B cell (primary cell): Measurements from ENCODE around the gene INHBB. TPM values are rescaled to one million over a fixed set of nuclear protein-coding genes. Genes with fewer than 3 reads are reported as not detected.

Experiments
- ATAC-seq: fragments of 200-7000 bp; cut with Tn5 transposase; one replicate; pipeline ENCODE4 v1.10.0; 2021; ENCODE audit warnings: low read depth, mild to moderate bottlenecking, moderate number of reproducible peaks, moderate library complexity
- CTCF ChIA-PET: fragments of 350-600 bp; sonication (Branson Sonifier 250); formaldehyde crosslinking; loops from one replicate; lab custom pipeline; 2021; ENCODE audit warnings: antibody characterized with exemption, inconsistent platforms; lab: Charles Lee
- POLR2A ChIA-PET: fragments of 350-600 bp; sonication (Branson Sonifier 250); formaldehyde crosslinking; loops from one replicate; lab custom pipeline; 2021; ENCODE audit warnings: antibody characterized with exemption; lab: Charles Lee
- DNase-seq: peaks from one replicate; pipeline ENCODE4 v3.0.0; 2013
- H2AFZ ChIP-seq: 2 replicates; pipeline ENCODE4 v1.6.1; 2012; ENCODE audit warnings: mild to moderate bottlenecking, low read depth, low read length; ENCODE audit not compliant: insufficient read depth, poor library complexity, severe bottlenecking
- H3K27ac ChIP-seq, 2 donors: 1 replicate in 1 of 2; 2 replicates in 1 of 2; pipeline ENCODE4 v1.5.1; 2012 to 2013; ENCODE audit warnings: low read length in 2 of 2, mild to moderate bottlenecking in 2 of 2, moderate library complexity in 1 of 2
- H3K27me3 ChIP-seq, 4 experiments: fragments of 200-600 bp in 1 of 4; sonication (generic) in 1 of 4; replicated peaks in 1 of 4; 1 replicate in 2 of 4; 2 replicates in 2 of 4; pipeline versions ENCODE4 v1.6.1 to v1.7.0; 2013 to 2016; ENCODE audit warnings: low read length in 3 of 4, mild to moderate bottlenecking in 2 of 4, mixed read lengths in 1 of 4, moderate library complexity in 1 of 4; ENCODE audit not compliant: insufficient read depth in 4 of 4, control insufficient read depth in 3 of 4; ENCODE audit errors: control extremely low read depth in 1 of 4
- H3K36me3 ChIP-seq, 2 experiments: replicated peaks in 1 of 2; 1 replicate in 1 of 2; 2 replicates in 1 of 2; pipeline versions ENCODE4 v1.6.1 to v1.7.1; 2013; ENCODE audit warnings: low read length in 1 of 2; ENCODE audit not compliant: insufficient read depth in 2 of 2, control insufficient read depth in 1 of 2; ENCODE audit errors: control extremely low read depth in 1 of 2, extremely low read depth in 1 of 2
- H3K4me1 ChIP-seq, 2 donors: fragments of 200-600 bp in 1 of 2; sonication (generic) in 1 of 2; 1 replicate in 1 of 2; 2 replicates in 1 of 2; pipeline versions ENCODE4 v1.5.1 to v1.6.1; 2013 to 2017; ENCODE audit warnings: low read length in 2 of 2; ENCODE audit not compliant: control insufficient read depth in 2 of 2, insufficient read depth in 2 of 2
- H3K4me2 ChIP-seq: replicated peaks from 2 replicates; pipeline ENCODE3; 2012; ENCODE audit warnings: mild to moderate bottlenecking, low read depth, low read length; ENCODE audit not compliant: poor library complexity, severe bottlenecking
- H3K4me3 ChIP-seq, 5 experiments: fragments of 200-600 bp in 1 of 5; sonication (generic) in 1 of 5; 1 replicate in 3 of 5; 2 replicates in 2 of 5; pipeline versions ENCODE4 v1.5.1 to v1.7.0; 2011 to 2016; ENCODE audit warnings: low read length in 4 of 5, mild to moderate bottlenecking in 4 of 5, low read depth in 2 of 5, control low read depth in 1 of 5, moderate library complexity in 1 of 5; ENCODE audit not compliant: insufficient read depth in 1 of 5; ENCODE audit errors: control extremely low read depth in 1 of 5, extremely low read depth in 1 of 5
- H3K79me2 ChIP-seq: fragments of 200-600 bp; sonication (generic); one replicate; pipeline ENCODE4 v1.6.0; 2016; ENCODE audit warnings: low read length; ENCODE audit not compliant: control insufficient read depth, insufficient read depth
- H3K9ac ChIP-seq: fragments of 200-600 bp; sonication (generic); 2 replicates; pipeline ENCODE4 v1.6.1; 2017; ENCODE audit warnings: mild to moderate bottlenecking, low read length, moderate library complexity
- H3K9me3 ChIP-seq, 3 donors: one replicate each; pipeline versions ENCODE4 v1.6.1 to v1.7.1; 2013; ENCODE audit warnings: low read length in 2 of 3; ENCODE audit not compliant: control insufficient read depth in 2 of 3, insufficient read depth in 1 of 3; ENCODE audit errors: control extremely low read depth in 1 of 3
- H4K20me1 ChIP-seq: 2 replicates; pipeline ENCODE4 v1.6.0; 2012; ENCODE audit warnings: mild to moderate bottlenecking, low read length; ENCODE audit not compliant: insufficient read depth, control insufficient read depth, poor library complexity, severe bottlenecking
- H3K27ac Mint-ChIP-seq: one replicate; pipeline ENCODE4 v1.8.0; 2021; ENCODE audit warnings: mixed read lengths
- H3K27me3 Mint-ChIP-seq: one replicate; pipeline ENCODE4 v1.8.0; 2021; ENCODE audit warnings: mixed read lengths
- H3K4me1 Mint-ChIP-seq: one replicate; pipeline ENCODE4 v1.8.0; 2021; ENCODE audit warnings: mixed read lengths
- H3K4me3 Mint-ChIP-seq: one replicate; pipeline ENCODE4 v1.8.0; 2021; ENCODE audit warnings: mixed read lengths
- H3K9me3 Mint-ChIP-seq: one replicate; pipeline ENCODE4 v1.8.0; 2022; ENCODE audit warnings: mixed read lengths; ENCODE audit not compliant: insufficient read depth
- CTCF ChIP-seq: fragments of 200-600 bp; IDR thresholded peaks from one replicate; pipeline ENCODE4 v1.8.0; 2022; ENCODE audit warnings: antibody characterized with exemption, mild to moderate bottlenecking
- EZH2 ChIP-seq: IDR thresholded peaks from 2 replicates; pipeline ENCODE4 v1.6.1; 2012; ENCODE audit warnings: borderline replicate concordance, low read depth, mild to moderate bottlenecking, moderate library complexity, low read length; ENCODE audit not compliant: insufficient read depth, poor library complexity, severe bottlenecking
- WGBS: methylation state at CpG from one replicate; pipeline ENCODE4 v1.1.5; 2013; ENCODE audit warnings: missing lambda C conversion rate; ENCODE audit not compliant: insufficient coverage; 5-methylcytosine and 5-hydroxymethylcytosine counted together
- intact Hi-C: fragments of 100-400 bp; cut with micrococcal nuclease; formaldehyde crosslinking; loops from one replicate; pipeline ENCODE4 v1.10.0; 2022
- polyA plus RNA-seq: library from polyadenylated mRNA; depleted of rRNA; stranded (reverse); fragments of >200 nt; gene quantifications from 2 replicates; pipeline ENCODE4 v1.2.3, GENCODE V29; 2012
- total RNA-seq, 2 donors: library from RNA; stranded (reverse); fragments of 120-200 nt in 1 of 2; gene quantifications; 1 replicate in 1 of 2; 2 replicates in 1 of 2; pipeline versions ENCODE4 v1.2.3 to v1.2.4, GENCODE V29; 2013 to 2022

The INHBB gene
- total and polyA plus RNA-seq, 2 donors (not counting 1 experiment from before 2014, with no cell fraction given) = 0.03 TPM; not detected in 1

- no peaks in the 10 kb centered on the region for H3K9me3 ChIP-seq
- H3K27ac Mint-ChIP-seq = no peak overlapping the region
- no peaks in the 10 kb centered on the region for H3K79me2 ChIP-seq
- H3K9ac ChIP-seq = no peak overlapping the region
- no peaks in the 10 kb centered on the region for H3K27me3 Mint-ChIP-seq
- no peak overlapping the region for H3K4me3 Mint-ChIP-seq
- ChIA-PET CTCF (interaction anchor here (0.7 to 1.7 kb wide), 2 partner anchors 11 kb away, joined by 3 to 12 read pairs; no protein-coding TSS in a partner anchor), POLR2A (no interaction called here)
- H3K4me2 ChIP-seq = no peak overlapping the region
- intact Hi-C loops = no loop called here
- H2AFZ ChIP-seq = no peak overlapping the region
- H3K36me3 ChIP-seq = peaks cover 2 to 10% of the 10 kb centered on the region in 2 experiments
- no peaks in the 10 kb centered on the region for H4K20me1 ChIP-seq
- H3K27me3 ChIP-seq = no peaks in the 10 kb centered on the region
- TF ChIP-seq CTCF (no peak), EZH2 (no peak)
- H3K9me3 Mint-ChIP-seq = no peaks in the 10 kb centered on the region
- H3K4me3 ChIP-seq = no peak overlapping the region
- ATAC-seq = no peak
- 92% methylated on average over 11 of the region's 12 CpGs for WGBS
- H3K27ac ChIP-seq = no peak overlapping the region
- H3K4me1 ChIP-seq = peaks cover 5 to 7% of the 10 kb centered on the region in 2 donors
- DNase-seq = no peak
- peaks cover 15% of the 10 kb centered on the region for H3K4me1 Mint-ChIP-seq
These were observed 43.6 kb upstream of the INHBB start for GRCh38 chr2:120302301-120302700.

- Histone ChIP-seq H3K36me3 (peaks cover 2 to 8% of the 10 kb centered on the region in 2 experiments), H3K27ac (no peak overlapping the region), H3K9ac (no peak overlapping the region), H3K27me3 (no peaks in the 10 kb centered on the region), H3K4me1 (peaks cover 5 to 7% of the 10 kb centered on the region in 2 donors), H3K79me2 (no peaks in the 10 kb centered on the region), H3K9me3 (no peaks in the 10 kb centered on the region), H2AFZ (no peak overlapping the region), H3K4me3 (no peak overlapping the region), H4K20me1 (no peaks in the 10 kb centered on the region), H3K4me2 (no peak overlapping the region)
- Mint-ChIP-seq H3K27me3 (no peaks in the 10 kb centered on the region), H3K4me1 (peaks cover 20% of the 10 kb centered on the region), H3K9me3 (no peaks in the 10 kb centered on the region), H3K4me3 (no peak overlapping the region), H3K27ac (no peak overlapping the region)
- no peak for TF ChIP-seq CTCF
- no peak for TF ChIP-seq EZH2
- intact Hi-C loops = no loop called here
- POLR2A ChIA-PET = no interaction called here
- WGBS = 54% methylated on average over 5 of the region's 6 CpGs
- ATAC-seq (no peak), DNase-seq (no peak)
- CTCF ChIA-PET = interaction anchor here (1.7 kb wide), 1 partner anchor 10 kb away, joined by 12 read pairs; no protein-coding TSS in a partner anchor
These were observed 42.8 kb upstream of the INHBB start for GRCh38 chr2:120303177-120303576.
